Measurements from ENCODE around the gene TPRN. TPM values are rescaled to one million over a fixed set of nuclear protein-coding genes. Genes with fewer than 3 reads are reported as not detected.

TPRN gene
- total RNA-seq, 1 donor from 2014 or later, result 3.4 TPM

GRCh38 chr9:137198902-137199283 is 1.6 kb downstream of the TPRN start:
- TF ChIP-seq EZH2phosphoT487 (IDR thresholded peaks at IDR 0.05), result no peak
- TF ChIP-seq EZH2 (IDR thresholded peaks at IDR 0.05), result no peak
- no peak for TF ChIP-seq CTCF (IDR thresholded peaks at IDR 0.05)
- Mint-ChIP-seq H3K27me3 (ENCODE audit: insufficient read depth, low read depth) (peaks cover 8% of the 10 kb centered on the region), H3K4me1 (peaks cover 18% of the 10 kb centered on the region), H3K27ac (no peak overlapping the region), H3K36me3 (peaks cover 4% of the 10 kb centered on the region), H3K4me3 (peak overlapping the region; percentile 63), H3K9me3 (no peaks in the 10 kb centered on the region)
- H3K4me2 ChIP-seq, result no peak overlapping the region
- peaks cover 24% of the 10 kb centered on the region for H3F3A ChIP-seq (ENCODE audit: low read depth)
- peaks cover 7% of the 10 kb centered on the region for H3K27me3 ChIP-seq
- H3K4me1 ChIP-seq, result peaks cover 12% of the 10 kb centered on the region
- H3K9me3 ChIP-seq (ENCODE audit: low read depth), result no peaks in the 10 kb centered on the region
- H3K9ac ChIP-seq, result no peak overlapping the region
- H4K20me1 ChIP-seq (ENCODE audit: low read depth), result peaks cover 71% of the 10 kb centered on the region
- DNase-seq (ENCODE audit: low spot score), result no peak
- H3K27ac ChIP-seq, result no peak overlapping the region
- H3K36me3 ChIP-seq, result no peaks in the 10 kb centered on the region
- H2AFZ ChIP-seq (replicated peaks), result no peak overlapping the region
- H3K79me2 ChIP-seq (ENCODE audit: low read depth), result peaks cover 44% of the 10 kb centered on the region
- no peak overlapping the region for H3K4me3 ChIP-seq

GRCh38 chr9:137198051-137198901 is 2.3 kb downstream of the TPRN start:
- Histone ChIP-seq H3K4me3 (no peak overlapping the region), H4K20me1 (ENCODE audit: low read depth) (peaks cover 71% of the 10 kb centered on the region), H3K27me3 (peaks cover 7% of the 10 kb centered on the region), H3K79me2 (ENCODE audit: low read depth) (peaks cover 38% of the 10 kb centered on the region), H3K4me2 (no peak overlapping the region), H3K36me3 (no peaks in the 10 kb centered on the region), H3K27ac (no peak overlapping the region), H2AFZ (replicated peaks) (no peak overlapping the region), H3K4me1 (peaks cover 12% of the 10 kb centered on the region), H3K9ac (no peak overlapping the region), H3K9me3 (ENCODE audit: low read depth) (no peaks in the 10 kb centered on the region), H3F3A (ENCODE audit: low read depth) (peaks cover 17% of the 10 kb centered on the region)
- Mint-ChIP-seq H3K36me3 (peaks cover 4% of the 10 kb centered on the region), H3K4me3 (peak overlapping the region; percentile 63), H3K27ac (no peak overlapping the region), H3K4me1 (peaks cover 20% of the 10 kb centered on the region), H3K27me3 (ENCODE audit: insufficient read depth, low read depth) (peaks cover 10% of the 10 kb centered on the region), H3K9me3 (no peaks in the 10 kb centered on the region)
- no peak for DNase-seq (ENCODE audit: low spot score)
- TF ChIP-seq EZH2phosphoT487 (IDR thresholded peaks at IDR 0.05), result no peak
- TF ChIP-seq CTCF (IDR thresholded peaks at IDR 0.05), result no peak
- TF ChIP-seq EZH2 (IDR thresholded peaks at IDR 0.05), result no peak

GRCh38 chr9:137195525-137196220 is 4.9 kb downstream of the TPRN start:
- no peak for DNase-seq (ENCODE audit: low spot score)
- Histone ChIP-seq H3K27me3 (peaks cover 7% of the 10 kb centered on the region), H3F3A (ENCODE audit: low read depth) (no peaks in the 10 kb centered on the region), H3K4me3 (no peak overlapping the region), H4K20me1 (ENCODE audit: low read depth) (peaks cover 73% of the 10 kb centered on the region), H3K4me1 (peaks cover 7% of the 10 kb centered on the region), H3K4me2 (no peak overlapping the region), H3K36me3 (no peaks in the 10 kb centered on the region), H3K79me2 (ENCODE audit: low read depth) (peaks cover 24% of the 10 kb centered on the region), H3K9me3 (ENCODE audit: low read depth) (no peaks in the 10 kb centered on the region), H3K27ac (no peak overlapping the region), H3K9ac (no peak overlapping the region), H2AFZ (replicated peaks) (no peak overlapping the region)
- TF ChIP-seq EZH2phosphoT487 (IDR thresholded peaks at IDR 0.05) (no peak), CTCF (IDR thresholded peaks at IDR 0.05) (no peak), EZH2 (IDR thresholded peaks at IDR 0.05) (no peak)
- Mint-ChIP-seq H3K27ac (no peak overlapping the region), H3K9me3 (no peaks in the 10 kb centered on the region), H3K36me3 (no peaks in the 10 kb centered on the region), H3K4me3 (no peak overlapping the region), H3K4me1 (peaks cover 14% of the 10 kb centered on the region), H3K27me3 (ENCODE audit: insufficient read depth, low read depth) (peaks cover 4% of the 10 kb centered on the region)

Measured in neural progenitor cell (in vitro differentiated cells).